NB4 (cell line): ENCODE measurements around the gene LDLRAD1.

Source experiments
- MYC ChIP-seq: IDR thresholded peaks from 2 replicates; pipeline ENCODE4 v1.6.1; 2011; ENCODE audit warnings: low read depth, low read length
- POLR2A ChIP-seq: IDR thresholded peaks from 2 replicates; pipeline ENCODE4 v1.6.1; 2011; ENCODE audit warnings: mild to moderate bottlenecking; ENCODE audit not compliant: insufficient read length; ENCODE audit errors: extremely low read depth
- TF ChIP-seq, protein P1 (sequence below): IDR thresholded peaks from one replicate; pipeline ENCODE4 v1.5.1; 2012; ENCODE audit warnings: low read depth, low read length
- TF ChIP-seq, protein P2 (sequence below): IDR thresholded peaks from 2 replicates; pipeline ENCODE4 v1.6.1; 2011; ENCODE audit warnings: low read depth, low read length

DNA sequence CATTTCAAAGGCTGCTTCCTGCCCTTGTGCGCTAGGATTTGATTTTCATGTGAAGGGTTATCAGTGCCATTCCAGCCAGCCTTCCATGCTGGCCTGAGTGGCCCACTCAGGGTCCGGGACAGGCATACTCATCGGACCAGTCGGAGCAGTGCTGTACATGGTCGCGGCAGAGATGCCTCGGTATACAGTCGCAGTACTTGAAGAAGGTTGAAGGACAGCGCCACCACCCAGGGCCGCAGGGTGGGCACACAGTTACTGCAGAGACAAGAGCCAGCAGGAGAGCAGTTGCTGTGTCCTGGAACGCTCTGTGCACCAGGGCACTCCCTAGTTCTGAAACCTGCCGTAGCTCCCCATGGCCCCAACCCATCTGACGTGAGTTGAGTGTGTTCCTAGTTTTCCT is 9.1 kb downstream of the LDLRAD1 start:
- TF ChIP-seq, protein P1, sequence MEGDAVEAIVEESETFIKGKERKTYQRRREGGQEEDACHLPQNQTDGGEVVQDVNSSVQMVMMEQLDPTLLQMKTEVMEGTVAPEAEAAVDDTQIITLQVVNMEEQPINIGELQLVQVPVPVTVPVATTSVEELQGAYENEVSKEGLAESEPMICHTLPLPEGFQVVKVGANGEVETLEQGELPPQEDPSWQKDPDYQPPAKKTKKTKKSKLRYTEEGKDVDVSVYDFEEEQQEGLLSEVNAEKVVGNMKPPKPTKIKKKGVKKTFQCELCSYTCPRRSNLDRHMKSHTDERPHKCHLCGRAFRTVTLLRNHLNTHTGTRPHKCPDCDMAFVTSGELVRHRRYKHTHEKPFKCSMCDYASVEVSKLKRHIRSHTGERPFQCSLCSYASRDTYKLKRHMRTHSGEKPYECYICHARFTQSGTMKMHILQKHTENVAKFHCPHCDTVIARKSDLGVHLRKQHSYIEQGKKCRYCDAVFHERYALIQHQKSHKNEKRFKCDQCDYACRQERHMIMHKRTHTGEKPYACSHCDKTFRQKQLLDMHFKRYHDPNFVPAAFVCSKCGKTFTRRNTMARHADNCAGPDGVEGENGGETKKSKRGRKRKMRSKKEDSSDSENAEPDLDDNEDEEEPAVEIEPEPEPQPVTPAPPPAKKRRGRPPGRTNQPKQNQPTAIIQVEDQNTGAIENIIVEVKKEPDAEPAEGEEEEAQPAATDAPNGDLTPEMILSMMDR: no peak
- TF ChIP-seq POLR2A (no peak), MYC (no peak)
- TF ChIP-seq, protein P2, sequence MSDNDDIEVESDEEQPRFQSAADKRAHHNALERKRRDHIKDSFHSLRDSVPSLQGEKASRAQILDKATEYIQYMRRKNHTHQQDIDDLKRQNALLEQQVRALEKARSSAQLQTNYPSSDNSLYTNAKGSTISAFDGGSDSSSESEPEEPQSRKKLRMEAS: no peak
